IPS DF 19.7 (cell line): ENCODE results near the gene DAD1.
"Not testable (repeated sequence)": the region's sequence is repeated elsewhere in the genome, so short reads cannot be mapped to it uniquely, and the experiment has no call there.

Experiments
- DNase-seq: peaks from one replicate; pipeline ENCODE4 v3.0.0-alpha.2; 2013; ENCODE audit warnings: low read depth, low spot score

The DAD1 gene

DNA sequence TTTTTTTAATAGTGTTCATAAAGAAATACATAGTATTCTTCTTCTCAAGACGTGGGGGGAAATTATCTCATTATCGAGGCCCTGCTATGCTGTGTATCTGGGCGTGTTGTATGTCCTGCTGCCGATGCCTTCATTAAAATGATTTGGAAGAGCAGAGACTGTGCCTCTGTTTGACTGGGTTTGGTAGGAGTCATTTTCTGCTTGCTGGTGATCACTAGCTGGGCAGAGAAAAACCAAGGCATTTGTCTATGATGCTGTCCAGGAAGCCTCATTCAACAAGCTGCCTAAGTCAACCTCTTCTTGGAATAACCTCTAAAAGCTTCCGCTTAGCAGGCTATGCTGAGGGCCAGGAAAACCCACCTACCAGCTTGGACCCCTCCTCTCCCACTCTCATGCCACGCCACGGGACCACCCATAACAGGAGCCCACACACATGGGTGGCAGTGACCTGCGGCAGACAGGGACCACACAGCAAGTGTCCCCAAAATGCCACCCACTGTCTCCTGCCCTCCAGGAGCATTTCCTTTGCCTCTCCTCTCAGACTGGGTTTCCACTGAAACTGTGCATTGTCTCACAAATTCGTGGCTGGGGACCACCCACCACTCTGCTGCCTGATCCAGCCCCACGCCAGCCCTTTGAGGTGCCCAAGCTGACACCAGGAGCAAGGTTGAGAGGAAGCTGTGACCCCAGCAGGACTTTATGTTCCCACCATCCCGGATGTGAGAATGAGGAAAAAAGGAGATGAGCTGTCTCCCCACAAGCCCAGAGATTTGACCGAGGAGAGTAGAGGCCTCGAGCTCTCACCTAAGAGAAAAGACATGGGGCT is 36.8 kb downstream of the DAD1 start:
- no peak for DNase-seq

DNA sequence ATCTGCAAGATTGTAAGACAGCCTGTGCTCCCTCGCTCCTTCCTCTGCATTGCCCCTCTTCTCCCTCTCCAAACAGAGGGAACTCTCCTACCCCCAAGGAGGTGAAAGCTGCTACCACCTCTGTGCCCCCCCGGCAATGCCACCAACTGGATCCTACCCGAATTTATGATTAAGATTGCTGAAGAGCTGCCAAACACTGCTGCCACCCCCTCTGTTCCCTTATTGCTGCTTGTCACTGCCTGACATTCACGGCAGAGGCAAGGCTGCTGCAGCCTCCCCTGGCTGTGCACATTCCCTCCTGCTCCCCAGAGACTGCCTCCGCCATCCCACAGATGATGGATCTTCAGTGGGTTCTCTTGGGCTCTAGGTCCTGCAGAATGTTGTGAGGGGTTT is 37.4 kb downstream of the DAD1 start:
- DNase-seq = no peak

DNA sequence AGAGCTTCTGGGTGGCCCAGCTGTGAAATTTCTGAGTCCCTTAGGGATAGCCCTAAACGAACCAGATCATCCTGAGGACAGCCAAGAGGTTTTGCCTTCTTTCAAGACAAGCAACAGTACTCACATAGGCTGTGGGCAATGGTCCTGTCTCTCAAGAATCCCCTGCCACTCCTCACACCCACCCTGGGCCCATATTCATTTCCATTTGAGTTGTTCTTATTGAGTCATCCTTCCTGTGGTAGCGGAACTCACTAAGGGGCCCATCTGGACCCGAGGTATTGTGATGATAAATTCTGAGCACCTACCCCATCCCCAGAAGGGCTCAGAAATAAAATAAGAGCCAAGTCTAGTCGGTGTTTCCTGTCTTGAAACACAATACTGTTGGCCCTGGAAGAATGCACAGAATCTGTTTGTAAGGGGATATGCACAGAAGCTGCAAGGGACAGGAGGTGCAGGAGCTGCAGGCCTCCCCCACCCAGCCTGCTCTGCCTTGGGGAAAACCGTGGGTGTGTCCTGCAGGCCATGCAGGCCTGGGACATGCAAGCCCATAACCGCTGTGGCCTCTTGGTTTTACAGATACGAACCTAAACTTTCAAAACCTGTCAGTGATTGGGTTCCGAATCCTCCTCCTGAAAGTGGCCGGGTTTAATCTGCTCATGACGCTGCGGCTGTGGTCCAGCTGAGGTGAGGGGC is 38.9 kb downstream of the DAD1 start:
- DNase-seq = peak; percentile 84

DNA sequence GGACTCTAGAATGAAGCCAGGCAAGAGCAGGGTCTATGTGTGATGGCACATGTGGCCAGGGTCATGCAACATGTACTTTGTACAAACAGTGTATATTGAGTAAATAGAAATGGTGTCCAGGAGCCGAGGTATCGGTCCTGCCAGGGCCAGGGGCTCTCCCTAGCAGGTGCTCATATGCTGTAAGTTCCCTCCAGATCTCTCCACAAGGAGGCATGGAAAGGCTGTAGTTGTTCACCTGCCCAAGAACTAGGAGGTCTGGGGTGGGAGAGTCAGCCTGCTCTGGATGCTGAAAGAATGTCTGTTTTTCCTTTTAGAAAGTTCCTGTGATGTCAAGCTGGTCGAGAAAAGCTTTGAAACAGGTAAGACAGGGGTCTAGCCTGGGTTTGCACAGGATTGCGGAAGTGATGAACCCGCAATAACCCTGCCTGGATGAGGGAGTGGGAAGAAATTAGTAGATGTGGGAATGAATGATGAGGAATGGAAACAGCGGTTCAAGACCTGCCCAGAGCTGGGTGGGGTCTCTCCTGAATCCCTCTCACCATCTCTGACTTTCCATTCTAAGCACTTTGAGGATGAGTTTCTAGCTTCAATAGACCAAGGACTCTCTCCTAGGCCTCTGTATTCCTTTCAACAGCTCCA is 39.6 kb downstream of the DAD1 start:
- no peak for DNase-seq

DNA sequence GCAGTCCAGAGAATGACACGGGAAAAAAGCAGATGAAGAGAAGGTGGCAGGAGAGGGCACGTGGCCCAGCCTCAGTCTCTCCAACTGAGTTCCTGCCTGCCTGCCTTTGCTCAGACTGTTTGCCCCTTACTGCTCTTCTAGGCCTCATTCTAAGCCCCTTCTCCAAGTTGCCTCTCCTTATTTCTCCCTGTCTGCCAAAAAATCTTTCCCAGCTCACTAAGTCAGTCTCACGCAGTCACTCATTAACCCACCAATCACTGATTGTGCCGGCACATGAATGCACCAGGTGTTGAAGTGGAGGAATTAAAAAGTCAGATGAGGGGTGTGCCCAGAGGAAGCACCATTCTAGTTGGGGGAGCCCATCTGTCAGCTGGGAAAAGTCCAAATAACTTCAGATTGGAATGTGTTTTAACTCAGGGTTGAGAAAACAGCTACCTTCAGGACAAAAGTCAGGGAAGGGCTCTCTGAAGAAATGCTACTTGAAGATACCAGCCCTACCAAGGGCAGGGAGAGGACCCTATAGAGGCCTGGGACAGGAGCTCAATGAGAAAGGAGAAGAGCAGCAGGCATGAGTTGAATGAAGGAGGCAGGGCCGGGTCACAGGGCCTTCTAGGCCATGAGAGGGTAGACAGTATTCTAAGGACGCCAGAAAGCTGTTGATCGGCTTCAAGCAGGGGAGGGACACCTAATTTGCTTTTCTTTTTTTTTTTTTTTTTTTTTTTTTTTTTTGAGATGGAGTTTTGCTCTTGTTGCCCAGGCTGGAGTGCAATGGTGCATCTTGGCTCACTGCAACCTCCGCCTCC is 40.9 kb downstream of the DAD1 start:
- DNase-seq = no peak

DNA sequence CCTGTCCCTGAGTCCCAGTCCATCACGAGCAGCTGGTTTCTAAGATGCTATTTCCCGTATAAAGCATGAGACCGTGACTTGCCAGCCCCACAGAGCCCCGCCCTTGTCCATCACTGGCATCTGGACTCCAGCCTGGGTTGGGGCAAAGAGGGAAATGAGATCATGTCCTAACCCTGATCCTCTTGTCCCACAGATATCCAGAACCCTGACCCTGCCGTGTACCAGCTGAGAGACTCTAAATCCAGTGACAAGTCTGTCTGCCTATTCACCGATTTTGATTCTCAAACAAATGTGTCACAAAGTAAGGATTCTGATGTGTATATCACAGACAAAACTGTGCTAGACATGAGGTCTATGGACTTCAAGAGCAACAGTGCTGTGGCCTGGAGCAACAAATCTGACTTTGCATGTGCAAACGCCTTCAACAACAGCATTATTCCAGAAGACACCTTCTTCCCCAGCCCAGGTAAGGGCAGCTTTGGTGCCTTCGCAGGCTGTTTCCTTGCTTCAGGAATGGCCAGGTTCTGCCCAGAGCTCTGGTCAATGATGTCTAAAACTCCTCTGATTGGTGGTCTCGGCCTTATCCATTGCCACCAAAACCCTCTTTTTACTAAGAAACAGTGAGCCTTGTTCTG is 41.6 kb downstream of the DAD1 start:
- no peak for DNase-seq

DNA sequence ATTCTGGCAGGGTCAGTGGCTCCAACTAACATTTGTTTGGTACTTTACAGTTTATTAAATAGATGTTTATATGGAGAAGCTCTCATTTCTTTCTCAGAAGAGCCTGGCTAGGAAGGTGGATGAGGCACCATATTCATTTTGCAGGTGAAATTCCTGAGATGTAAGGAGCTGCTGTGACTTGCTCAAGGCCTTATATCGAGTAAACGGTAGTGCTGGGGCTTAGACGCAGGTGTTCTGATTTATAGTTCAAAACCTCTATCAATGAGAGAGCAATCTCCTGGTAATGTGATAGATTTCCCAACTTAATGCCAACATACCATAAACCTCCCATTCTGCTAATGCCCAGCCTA is 42.3 kb downstream of the DAD1 start:
- no peak for DNase-seq

DNA sequence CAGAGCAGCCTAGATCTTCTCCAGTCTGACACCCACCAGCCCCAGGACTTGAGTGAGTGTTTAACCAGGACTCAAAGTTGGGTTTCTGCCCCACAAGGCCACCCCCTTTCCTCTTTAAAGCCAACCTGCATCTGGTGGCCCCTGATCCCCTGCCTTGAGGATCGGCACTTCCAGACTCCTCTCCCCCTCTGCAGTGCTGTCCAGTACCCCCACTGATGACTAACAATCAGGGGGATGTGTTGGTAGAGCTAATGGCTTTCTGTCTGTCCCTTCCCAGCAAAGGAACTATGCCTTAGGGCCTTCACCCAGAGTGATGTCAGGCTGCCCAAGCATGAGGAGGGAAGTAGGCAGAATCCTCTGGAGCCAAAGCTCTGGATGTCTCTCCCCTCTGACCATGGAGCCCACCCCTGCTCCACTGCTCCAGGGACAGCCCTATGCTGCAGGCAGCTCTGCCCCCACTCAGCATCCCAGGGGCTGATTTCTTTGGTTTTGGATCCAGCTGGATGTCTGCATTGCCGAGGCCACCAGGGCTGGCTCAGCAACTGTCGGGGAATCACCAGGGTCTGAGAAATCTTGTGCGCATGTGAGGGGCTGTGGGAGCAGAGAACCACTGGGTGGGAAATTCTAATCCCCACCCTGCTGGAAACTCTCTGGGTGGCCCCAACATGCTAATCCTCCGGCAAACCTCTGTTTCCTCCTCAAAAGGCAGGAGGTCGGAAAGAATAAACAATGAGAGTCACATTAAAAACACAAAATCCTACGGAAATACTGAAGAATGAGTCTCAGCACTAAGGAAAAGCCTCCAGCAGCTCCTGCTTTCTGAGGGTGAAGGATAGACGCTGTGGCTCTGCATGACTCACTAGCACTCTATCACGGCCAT is 42.9 kb downstream of the DAD1 start:
- DNase-seq = no peak

DNA sequence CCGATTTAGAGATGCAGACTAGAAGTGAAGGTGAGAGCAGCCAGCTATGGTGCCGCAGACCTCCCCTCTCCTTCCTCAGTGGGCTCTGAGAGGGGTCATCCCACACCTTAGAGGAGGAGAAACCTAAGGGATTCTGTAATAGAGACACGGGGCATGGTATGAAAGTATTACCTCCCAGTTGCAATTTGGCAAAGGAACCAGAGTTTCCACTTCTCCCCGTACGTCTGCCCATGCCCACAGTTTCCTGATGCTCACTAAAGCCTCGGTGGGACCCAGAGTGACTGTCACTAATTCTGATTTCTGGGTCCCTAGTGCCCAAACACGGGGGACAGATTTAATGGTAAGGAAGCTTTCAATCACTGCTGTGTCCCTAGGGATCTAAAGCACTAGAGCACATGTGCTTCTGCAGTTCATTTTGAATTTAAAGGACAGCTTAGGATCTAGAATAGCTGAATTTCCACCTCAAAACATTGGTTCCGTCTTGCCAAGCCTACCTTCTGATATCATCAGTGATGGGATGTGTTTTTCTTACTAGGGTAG is 44.1 kb downstream of the DAD1 start:
- DNase-seq = no peak

DNA sequence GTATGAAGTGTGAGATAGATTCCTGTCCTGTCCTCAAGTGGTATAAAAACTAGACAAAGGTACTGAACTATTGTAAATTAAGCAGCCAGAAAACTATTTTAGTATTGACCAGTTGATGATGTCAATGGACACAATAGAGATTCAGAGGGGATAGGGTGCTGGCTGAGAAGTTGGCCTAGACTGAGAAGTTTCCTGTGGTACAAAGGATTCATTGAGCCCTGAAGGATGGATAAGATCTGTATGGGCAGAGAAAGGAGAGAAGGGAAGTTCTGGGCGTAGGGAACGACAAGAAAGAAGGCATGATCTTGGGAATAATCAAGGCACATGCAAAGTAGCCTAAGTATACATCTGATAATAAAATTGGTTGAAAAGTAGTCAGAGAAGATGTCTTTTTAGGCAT is 44.6 kb downstream of the DAD1 start:
- DNase-seq = no peak

DNA sequence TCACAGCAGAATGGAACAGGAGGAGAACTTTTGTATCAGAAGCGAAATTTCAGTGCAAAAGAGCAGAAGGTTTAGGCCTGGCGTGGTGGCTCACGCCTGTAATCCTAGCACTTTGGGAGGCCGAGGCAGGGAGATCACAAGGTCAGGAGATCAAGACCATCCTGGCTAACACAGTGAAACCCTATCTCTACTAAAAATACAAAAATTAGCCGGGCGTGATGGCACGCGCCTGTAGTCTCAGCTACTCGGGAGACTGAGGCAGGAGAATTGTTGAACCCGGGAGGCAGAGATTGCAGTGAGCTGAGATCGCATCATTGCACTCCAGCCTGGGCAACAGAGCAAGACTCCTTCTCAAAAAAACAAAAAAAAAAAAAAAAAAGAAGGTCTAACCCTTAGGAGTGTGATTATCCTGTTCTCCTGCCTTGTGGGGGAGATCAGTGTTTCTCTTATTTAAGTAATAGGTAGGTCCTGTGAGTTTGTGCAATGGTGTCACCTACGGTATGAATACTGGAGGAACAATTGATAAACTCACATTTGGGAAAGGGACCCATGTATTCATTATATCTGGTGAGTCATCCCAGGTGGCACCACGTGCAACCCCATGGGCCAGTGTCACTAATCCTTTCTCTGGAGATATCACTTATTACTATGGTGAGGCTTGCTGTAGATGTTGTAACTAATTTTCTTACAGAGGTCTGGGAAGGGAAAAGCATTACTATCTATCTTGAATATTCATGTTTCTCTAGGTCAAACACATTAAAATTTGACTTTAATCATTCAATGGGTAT is 45.3 kb downstream of the DAD1 start:
- not testable (repeated sequence) for DNase-seq

DNA sequence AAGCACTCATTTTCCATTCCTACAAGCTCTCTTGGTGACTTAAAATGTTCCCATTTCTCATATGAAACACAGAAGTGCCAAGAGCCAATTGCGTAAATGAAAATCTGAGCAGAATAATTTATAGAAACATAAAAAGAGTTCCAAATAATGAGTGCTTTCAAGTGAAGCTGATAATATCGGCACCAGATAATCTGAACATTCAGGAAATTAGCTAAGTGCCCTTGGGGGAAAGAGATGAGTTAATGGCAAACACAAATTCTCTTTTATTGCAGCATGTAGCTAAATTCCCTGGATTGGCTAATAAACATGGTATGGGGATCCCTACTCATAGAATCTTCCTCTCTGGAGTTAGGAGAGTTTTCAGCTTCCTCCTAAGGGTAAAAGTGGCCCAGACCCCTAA is 46.7 kb downstream of the DAD1 start:
- DNase-seq = no peak

DNA sequence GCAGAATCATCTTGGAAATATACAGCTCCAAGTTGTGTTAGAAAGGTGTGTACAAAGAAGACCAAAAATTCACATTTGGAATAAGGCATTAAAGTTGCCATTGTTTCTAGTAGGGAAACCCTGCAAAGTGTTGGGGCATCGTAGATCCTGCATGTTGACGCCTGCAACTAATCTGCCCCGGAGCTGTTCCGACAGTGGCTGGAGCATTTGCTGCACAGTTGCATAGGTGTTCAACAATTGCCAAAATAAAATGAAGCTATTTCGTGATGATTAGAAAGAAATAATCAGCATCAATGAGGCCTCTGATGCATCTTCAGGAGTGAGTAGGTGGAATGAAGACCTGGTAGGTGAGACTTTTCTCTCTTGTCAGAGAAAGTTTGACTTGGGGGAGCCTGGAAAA is 47.3 kb downstream of the DAD1 start:
- no peak for DNase-seq

DNA sequence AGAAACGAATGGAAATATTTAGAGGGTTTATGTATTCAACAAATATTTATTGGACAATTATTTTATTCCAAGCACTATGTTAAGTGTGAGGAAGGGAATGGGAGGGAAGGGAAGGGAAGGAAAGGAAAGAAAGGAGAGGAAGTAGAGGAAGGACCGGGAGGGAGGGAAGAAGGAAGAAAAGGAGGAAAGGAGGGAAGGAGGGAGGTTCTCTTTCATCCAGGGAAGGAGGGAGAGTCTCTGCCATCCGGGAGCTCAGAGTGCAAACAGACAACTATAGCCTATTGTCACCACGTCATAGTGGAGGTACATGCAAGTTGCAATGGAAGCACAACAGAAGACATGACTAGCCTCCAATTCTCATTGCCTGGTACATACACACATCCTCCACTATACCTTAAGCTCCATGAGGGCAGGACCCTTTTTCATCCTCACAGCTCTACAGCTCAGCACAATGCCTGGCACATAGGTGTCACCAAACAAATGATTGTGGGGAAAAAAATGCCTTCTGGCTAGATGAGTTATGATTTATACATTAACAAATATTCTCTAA is 48.1 kb downstream of the DAD1 start:
- DNase-seq = no peak

DNA sequence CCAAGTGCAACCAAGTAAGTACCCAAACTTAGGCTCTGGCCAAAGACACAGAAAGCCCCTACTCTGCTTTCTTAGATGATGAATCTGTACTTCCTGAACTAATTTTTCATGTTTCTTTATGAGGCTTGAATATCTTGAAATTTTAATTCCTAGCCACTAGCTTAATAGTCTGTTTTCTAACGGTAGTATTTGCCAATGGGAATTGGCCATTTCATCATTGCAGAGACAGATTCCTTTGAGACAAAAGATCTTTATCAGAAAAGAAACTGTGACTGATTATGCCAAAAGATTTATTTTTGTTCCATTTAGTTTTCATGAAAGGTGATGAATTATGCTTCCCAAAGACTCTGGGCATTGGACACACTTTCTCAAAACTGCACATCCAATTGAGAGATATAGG is 48.7 kb downstream of the DAD1 start:
- no peak for DNase-seq

DNA sequence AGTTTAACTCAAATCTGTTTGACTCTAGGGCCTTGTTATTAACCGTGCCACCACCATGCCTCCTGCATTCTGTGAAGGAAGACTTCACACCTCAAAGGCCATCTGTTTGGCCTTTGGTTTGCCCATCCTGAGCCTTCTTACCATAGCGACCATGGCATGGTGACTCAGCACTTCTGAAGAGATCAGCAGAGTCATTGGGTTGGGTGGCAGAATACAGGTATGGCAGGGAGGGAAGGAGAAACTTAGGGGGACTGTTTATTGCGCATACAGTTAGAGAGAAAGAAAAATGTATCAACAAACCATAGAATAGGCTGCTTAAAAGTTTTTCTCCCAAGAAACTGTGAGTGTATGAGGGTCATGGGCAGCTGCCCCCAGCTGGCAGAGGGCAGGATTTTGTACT is 49.2 kb downstream of the DAD1 start:
- no peak for DNase-seq

DNA sequence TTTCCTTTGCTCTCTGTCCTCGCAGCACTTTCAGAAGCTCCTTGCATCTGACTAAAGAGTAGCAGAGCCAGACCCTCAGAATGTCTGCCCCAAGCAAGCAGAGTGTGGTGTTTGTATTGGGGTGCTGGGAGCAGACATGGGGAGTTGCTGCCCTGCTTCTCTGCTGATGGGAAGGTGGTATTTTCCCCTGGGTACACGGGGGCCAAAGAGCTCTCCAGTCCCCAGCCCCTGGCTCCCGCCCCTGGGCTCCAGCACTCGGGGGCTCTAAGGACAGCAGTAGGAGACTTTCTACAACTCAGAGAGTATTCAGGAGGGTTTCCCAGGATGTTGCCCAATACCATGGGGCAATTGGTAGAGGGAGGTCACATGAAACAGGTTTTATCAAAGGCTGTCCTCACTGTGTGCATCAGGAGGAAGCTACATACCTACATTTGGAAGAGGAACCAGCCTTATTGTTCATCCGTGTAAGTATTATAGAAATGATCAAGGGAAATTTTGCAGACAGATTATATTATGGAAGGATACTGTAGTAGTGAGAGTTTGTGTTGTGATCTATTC is 50.3 kb downstream of the DAD1 start:
- DNase-seq = no peak

DNA sequence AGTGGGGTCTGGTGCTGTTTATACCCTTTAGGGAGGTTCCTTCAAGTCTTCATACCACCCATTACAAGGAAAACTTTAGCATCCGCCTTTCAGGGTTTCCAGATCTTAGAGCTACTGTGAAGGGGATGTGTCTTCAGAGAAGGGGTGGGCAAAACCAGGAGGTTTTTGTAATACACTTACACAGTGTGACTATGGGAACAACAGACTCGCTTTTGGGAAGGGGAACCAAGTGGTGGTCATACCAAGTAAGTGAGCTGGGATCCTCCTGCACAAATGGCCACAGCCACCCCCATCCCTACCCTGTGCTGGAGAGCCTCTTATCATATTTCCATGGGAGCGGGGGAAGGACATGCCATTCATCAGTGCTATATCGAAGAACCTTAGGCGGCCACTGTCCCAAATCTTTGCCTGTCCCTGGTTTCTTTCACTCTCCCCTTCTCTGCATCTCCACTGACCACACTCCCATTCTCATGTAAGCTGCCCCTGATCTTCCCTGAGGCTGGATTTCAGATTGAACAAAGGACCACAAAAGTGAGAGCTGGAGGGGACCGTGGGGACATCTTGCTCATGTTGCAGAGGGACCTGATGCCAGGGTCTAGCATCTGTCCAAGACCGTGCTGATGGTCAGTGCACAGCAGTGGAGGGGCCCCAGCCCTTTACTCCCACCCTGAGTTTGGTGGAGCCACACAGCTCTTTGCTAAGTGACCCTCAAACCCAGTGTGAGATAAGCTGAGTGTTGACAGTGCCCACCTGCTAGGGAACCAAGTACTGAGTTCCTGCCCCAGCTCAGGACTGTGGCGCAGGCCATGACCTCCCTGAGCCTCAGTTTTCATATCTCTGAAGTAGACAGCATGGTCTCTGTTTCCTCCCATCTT is 51.4 kb downstream of the DAD1 start:
- no peak for DNase-seq
